GM12872 (cell line): ENCODE results near the gene SLC12A1.

Source experiments
- TF ChIP-seq, protein P1 (sequence below): IDR thresholded peaks from 3 replicates; pipeline ENCODE4 v1.5.1; 2011; ENCODE audit warnings: low read depth, mild to moderate bottlenecking, low read length, moderate library complexity; ENCODE audit not compliant: insufficient read depth

Gene SLC12A1

DNA sequence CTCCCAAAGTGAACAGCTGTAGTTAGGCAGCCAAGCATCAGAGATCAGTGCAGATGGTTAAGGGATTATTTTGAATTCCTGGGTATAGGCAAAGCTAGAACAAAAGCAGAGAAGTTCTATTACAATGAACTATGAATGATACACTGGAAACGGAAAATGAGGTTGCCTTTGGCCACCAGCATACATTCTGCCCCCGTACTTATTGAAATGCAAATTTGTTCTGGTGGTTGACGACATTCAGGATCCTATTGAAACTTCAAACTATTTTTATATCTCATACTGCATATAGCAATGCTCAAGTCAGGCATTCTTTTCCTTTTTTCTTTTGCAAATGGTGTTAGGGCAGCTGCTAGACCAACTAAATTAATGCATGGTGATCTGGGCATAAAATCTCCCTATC, 61.7 kb downstream of the SLC12A1 start:
- TF ChIP-seq, protein P1, sequence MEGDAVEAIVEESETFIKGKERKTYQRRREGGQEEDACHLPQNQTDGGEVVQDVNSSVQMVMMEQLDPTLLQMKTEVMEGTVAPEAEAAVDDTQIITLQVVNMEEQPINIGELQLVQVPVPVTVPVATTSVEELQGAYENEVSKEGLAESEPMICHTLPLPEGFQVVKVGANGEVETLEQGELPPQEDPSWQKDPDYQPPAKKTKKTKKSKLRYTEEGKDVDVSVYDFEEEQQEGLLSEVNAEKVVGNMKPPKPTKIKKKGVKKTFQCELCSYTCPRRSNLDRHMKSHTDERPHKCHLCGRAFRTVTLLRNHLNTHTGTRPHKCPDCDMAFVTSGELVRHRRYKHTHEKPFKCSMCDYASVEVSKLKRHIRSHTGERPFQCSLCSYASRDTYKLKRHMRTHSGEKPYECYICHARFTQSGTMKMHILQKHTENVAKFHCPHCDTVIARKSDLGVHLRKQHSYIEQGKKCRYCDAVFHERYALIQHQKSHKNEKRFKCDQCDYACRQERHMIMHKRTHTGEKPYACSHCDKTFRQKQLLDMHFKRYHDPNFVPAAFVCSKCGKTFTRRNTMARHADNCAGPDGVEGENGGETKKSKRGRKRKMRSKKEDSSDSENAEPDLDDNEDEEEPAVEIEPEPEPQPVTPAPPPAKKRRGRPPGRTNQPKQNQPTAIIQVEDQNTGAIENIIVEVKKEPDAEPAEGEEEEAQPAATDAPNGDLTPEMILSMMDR, result no peak

DNA sequence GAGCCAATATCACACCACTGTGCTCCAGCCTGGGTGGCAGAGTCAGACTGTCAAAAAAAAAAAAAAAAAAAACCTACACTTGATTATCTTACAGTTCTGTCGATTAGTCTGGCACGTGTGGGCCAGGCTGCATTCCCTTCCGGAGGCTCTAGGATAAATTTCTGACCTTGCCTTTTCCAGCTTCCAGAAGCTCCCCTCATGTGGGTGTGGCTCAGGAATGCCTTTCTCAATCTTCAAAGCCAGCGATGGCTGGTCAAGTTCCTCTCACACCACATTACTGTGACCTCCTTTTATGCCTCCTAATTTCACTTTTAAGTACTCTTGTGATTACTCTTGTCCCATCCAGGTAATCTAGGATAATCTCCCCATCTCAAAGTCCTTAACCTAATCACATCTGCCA, 66.9 kb downstream of the SLC12A1 start:
- TF ChIP-seq, protein P1, result no peak

DNA sequence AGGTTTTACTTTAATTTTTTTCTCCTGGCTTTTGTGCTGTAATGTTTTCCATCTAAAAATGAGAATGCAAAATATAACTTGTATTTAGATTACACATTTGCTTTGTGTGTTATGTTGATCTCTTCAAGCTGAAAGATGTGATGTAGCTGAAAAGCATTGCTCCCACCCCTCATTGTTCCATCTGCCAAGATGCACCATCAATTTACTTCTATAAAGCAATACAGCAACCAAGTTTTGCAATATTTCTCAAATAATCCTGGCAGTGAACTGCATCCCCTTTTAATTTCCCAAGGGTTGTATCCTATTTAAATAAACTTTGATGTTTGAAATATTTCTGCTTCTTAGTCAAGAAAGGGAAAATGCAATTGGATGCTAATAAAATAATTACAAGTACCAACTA, 72.6 kb downstream of the SLC12A1 start:
- TF ChIP-seq, protein P1, result no peak

DNA sequence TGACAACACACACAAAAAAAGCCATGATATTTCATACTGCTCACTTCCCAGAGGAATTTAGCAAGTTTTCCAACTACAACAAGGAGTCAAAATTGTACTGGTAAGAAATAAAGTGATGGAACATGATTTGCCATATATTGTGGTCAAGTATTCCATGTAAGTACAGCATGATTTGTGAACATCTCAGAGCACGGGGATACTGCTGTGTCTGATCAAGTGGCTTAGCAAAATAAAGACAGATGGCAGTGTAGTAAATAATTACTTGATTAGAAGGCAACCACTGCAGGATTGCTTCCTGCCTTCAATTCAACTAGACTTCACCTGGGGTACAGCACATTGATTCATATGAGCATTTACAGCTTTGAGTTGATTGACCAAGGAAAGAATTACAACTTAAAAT, 73.5 kb downstream of the SLC12A1 start:
- TF ChIP-seq, protein P1, result no peak

DNA sequence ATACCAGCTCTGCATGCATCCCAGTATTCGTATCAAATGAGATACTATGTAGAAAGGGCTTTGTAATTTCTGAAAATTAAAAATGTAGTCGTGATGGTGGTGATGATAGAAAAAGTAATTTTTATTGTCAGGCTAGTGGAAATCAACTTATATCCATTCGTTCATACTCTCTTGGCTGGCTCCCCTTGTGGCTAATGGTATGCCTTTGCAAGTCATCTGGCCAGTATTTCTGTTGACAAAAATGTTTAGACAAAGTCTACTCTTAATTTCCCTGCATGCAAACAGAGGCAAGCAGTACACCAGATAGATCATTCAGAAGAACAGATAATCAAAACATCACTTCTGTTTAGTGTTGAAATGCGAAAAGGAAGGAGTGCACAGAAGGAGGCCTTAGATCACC, 75.6 kb downstream of the SLC12A1 start:
- TF ChIP-seq, protein P1, result 0 out of 3 replicates have a peak, but pooled peaks have one; percentile 4

DNA sequence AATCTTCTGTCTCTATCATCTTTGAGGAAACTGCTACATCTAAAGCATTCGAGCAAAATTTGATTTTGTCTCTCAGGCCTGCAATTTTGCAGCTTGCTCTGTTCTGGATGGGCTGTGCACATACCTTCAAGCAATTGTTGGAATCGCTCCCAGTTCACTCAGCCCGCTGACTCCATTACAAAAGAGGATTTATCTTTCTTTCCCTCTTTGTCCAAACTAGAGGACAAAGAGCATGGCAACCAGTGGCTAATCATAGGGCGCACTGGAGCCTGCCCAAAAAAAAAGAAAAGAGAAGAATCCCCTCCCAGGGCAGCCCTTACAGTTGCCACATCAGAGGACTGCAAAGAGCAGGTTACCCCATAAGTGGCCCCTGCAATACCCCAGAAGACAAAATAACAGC, 76.1 kb downstream of the SLC12A1 start:
- TF ChIP-seq, protein P1, result no peak

DNA sequence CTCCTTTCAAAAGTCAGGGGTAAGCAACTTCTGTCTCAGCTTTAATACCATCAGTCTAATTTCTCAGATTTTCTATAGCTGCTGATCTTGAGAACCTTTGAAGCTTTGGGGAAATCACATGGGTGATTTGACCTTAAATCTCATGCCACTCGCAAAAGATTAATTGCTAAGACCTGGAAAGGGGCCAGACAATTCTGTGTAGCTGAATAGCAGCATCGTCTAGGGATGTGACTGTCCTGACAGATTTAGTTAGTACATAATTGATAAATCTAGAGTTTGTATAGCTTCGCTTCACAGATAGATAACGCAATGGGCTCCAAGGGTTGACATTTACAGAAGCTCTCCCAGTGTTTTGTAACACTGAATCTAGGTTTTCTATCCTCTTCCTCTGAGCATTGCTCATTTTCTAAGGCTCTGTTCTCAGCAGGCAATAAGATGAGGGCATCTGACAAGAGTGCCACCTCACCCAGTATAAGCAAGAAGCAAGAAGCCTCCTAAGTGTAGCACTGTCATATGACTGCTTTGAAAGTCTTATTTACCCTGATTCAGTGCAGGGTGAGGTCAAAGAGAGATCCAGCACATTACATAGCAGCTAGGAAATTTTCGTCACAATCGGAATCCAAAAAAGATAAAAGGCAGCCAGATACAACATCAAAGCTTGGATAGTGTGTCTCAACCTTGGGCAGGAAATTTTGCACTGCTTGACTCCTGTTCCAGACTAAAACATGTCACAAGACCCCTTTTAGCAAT, 77.5 kb downstream of the SLC12A1 start:
- TF ChIP-seq, protein P1, result no peak
